GM12801 (cell line): ENCODE measurements around the gene CDK5R1.

Experiments used
- TF ChIP-seq, protein P1 (sequence below): IDR thresholded peaks from one replicate; pipeline ENCODE4 v1.5.1; 2011; ENCODE audit warnings: control low read depth; ENCODE audit not compliant: insufficient read length; ENCODE audit errors: extremely low read depth

CDK5R1 gene

DNA sequence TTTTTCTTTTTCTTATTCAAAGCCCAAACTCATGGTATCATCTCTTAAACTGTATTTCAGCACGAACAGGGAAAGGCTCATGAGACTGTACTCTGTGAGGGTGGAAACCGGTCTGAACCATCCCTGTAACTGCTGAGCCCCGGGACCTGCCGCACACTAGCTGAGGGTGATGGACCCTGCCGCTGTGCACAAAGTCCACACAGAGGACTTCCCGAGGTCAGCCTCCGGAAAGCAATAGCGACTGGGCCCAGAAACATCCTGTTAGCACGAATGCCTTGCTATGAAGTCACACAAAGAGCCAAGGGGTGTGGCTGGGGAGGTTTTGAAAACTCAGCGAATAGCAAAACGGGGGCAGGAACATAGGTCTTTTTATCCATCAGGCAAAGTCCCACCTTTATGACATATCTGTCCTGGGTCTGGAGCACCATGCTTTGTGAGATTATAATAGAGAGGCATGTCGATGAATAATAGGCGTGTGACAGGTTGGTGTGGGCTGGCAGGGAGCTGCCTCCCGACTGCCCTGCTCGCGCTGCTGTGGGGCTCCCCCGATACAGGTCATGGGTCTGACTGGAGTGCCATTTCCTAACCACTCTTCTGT, 33.4 kb downstream of the CDK5R1 start:
- TF ChIP-seq, protein P1, sequence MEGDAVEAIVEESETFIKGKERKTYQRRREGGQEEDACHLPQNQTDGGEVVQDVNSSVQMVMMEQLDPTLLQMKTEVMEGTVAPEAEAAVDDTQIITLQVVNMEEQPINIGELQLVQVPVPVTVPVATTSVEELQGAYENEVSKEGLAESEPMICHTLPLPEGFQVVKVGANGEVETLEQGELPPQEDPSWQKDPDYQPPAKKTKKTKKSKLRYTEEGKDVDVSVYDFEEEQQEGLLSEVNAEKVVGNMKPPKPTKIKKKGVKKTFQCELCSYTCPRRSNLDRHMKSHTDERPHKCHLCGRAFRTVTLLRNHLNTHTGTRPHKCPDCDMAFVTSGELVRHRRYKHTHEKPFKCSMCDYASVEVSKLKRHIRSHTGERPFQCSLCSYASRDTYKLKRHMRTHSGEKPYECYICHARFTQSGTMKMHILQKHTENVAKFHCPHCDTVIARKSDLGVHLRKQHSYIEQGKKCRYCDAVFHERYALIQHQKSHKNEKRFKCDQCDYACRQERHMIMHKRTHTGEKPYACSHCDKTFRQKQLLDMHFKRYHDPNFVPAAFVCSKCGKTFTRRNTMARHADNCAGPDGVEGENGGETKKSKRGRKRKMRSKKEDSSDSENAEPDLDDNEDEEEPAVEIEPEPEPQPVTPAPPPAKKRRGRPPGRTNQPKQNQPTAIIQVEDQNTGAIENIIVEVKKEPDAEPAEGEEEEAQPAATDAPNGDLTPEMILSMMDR, result no peak

DNA sequence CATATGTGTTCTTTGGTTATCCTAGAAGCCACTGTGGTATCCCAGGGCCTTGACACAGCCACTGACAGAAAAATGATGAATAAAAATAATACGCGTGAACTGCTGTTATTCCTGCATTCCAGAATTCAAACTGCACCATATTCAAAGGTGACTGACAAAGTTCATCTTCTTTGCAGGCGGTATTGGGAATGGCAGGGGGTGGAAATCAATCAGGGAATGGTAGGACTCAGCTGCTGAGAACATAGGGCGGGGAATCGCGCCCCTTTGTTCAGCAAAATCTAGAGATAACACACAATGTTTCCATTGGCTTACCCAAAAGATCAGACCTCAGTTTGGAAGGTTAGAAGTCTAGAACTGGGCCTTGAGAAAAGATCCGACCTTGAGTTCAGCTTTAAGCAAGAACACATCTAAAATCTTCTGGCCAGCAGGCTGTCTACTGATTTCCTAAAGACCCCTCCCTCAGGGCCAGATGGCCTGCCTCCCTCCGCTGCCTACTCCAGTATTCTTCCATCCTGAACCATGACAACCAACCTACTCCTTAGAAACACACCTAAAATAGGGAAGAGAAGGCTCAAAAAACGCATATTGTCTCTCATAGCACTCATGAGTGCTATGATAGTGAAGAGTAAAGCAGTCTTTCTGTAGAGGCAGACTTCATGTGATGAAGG, 34.1 kb downstream of the CDK5R1 start:
- TF ChIP-seq, protein P1, result no peak

DNA sequence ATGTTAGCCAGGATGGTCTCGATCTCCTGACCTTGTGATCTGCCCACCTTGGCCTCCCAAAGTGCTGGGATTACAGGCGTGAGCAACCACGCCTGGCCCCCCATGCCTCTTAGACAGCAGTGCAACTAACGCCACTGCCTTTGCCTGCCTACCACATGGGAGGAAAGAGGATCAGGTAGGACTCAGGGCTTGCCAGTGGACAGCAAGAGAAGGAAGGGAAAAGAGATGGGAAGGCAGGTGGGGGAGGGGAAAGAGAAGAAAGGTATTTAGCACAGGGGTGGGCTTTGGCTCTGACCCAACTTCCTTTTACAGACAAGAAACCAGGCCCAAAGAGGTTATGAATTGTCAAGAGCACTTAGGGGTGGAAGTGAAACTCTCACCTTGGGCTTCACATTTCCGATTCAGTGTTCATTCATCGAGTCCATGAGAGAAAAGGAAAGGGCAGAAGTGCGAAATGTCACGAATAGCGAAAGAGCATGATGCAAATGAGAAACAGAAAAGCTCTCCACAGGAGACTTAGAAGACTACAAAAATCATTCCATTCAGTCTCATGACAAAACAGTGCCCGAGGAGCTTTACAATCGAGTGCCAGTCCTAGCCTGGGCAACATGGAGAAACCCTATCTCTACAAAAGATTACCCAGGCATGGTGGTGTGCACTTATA, 36.4 kb downstream of the CDK5R1 start:
- TF ChIP-seq, protein P1, result no peak

DNA sequence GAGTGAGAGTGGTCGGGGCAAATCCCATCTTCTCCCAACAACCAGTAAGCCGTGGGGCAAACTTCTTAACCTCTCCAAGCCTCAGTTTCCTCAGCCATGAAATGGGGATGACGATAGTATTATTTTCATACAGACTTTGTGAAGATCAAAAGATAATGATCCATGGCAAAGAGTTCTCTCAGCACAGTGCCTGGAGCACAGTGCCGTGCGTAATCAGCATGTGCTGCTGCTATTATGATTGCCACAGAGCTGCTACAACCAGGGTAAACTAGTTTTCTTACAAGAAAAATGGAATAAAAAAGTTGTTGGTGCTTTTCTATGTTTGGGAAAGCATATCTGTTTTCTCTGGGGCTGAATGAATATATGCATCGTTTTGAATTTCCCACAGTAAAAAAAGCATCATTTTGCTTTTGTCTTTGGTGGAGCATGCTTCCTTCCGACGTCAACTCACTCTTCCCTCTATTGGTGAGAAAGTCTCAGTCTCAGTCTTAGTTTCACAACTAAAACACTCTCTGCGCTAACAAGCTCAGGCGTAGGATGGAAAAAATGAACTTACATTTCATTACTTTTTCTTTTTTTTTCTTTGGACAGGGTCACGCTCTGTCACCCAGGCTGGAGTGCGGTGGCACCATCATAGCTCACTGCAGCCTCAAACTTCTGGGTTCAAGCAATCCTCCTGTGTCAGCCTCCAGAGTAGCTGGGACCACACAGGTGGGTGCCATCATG, 37.2 kb downstream of the CDK5R1 start:
- TF ChIP-seq, protein P1, result no peak

DNA sequence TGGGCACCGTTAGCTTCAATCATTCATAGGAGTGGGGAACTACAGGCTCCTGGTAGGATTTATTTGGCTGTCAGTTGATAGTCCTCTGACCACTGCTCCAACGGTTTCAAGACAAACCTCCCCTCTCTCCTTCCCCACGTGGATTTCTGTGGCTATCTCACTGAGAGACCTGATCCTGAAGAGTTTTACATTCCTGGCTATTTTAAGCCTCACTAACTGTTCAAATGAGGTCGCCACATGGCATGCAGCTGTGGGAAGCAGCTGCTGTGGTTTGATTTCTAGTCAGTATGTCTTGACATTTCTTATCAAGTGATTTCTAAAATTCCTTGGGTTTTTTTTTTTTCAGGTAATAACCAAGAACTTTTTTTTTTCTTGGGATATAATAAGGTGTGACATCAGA, 38.3 kb downstream of the CDK5R1 start:
- TF ChIP-seq, protein P1, result no peak

DNA sequence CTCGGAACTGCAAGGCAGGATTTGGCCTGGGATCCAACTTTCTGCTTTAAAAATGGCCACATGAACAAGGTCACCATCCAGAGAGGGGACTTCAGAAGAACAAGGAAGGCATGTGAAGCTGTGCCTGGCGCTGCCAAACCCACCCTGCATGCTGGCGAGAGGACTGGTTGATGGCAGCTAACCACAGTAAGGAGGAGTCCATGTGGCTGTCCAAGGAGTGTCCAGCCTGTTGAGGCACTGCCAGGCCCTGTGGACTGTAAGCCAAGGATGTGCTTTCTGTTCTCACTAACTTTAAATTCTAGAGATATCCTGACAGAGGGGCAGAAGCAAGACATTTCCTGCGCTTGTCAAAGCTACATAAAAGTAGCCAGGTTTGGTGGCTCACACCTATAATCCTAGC, 40.4 kb downstream of the CDK5R1 start:
- TF ChIP-seq, protein P1, result no peak

DNA sequence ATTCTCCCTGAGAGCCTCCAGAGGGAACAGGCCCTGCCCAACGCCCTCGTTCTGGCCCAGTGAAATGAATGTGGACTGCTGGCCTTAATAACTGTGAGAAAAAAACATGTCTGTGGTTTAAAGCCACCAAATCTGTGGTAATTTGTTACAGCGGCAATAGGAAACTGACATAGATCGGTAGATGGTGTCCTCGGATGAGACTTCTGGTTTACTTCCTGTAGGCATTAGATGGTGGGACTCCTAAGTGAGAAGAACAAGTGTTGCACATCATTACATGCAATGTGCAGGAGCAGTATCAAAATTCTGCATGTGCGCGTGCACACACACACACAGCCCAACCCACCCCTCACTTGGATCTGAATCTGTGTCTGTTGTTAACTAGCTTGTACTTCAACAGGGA, 42.0 kb downstream of the CDK5R1 start:
- TF ChIP-seq, protein P1, result no peak
